ENCODE data around the gene LRPAP1.

Gene LRPAP1

DNA sequence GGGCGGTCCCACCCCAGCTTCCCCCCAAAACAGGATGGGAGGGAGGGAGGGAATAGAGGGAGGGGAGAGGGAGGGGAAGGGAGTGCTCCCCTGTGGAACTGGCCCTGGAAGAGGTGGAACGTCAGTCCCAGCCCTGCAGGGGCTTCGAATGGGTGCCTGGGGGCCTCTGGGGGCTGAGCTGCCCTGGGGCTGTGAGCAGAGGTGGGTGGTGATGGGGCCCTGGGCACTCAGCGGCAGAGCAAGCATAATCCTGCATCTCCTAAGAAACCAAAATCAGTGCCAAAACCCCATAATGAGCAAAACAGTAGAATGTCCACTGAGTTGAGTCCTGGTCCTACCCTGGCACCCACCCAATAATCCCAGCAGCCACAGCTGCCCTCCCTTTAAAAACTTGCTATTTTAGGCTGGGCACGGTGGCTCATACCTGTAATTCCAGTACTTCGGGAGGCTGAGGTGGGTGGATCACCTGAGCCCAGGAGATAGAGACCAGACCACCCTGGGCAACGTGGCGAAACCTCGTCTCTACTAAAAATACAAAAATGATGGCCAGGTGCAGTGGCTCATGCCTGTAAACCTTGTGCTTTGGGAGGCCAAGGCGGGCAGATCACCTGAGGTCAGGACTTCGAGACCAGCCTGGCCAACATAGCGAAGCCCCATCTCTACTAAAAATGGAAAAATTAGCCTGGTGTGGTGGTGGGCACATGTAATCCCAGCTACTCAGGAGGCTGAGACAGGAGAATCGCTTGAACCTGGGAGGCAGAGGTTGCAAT is 58.0 kb downstream of the LRPAP1 start:
- no peaks in the 10 kb centered on the region for H3K27me3 ChIP-seq (replicated peaks; ENCODE audit: control insufficient read depth, insufficient read depth, low read length, poor library complexity, severe bottlenecking)

DNA sequence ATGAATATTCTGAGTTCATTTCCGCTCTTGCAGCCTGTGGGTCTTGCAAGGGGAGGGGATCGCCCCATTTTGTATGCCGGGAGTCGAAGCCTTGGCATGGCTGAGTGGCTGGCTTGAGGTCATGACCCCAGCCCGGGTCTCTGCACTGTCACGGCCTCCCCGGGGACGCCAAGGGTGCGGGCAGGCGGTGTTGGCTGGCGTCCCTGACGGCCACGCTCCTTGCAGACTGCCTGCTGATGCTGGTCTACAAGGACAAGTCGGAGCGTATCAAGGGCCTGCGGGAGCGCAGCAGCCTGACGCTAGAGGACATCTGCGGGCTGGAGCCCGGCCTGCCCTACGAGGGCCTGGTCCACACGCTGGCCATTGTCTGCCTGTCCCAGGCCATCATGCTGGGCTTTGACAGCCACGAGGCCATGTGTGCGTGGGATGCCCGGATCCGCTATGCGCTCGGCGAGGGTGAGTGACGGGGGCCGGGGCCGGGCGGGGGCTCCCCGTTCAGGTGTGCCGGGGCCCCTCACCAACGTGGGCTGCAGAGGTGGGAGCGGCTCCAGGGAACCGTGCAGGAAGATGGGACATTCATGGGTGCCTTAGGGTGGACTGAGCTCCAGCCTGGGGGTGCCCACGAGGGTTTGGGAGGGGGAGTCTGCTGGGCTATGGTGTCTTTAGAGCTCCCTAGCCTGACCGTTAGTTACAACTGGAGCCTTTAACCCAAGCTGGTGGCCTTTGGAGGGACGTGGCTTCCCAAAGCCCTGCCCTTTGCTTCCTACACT is 58.9 kb downstream of the LRPAP1 start:
- no peaks in the 10 kb centered on the region for H3K27me3 ChIP-seq (replicated peaks; ENCODE audit: control insufficient read depth, insufficient read depth, low read length, poor library complexity, severe bottlenecking)
- H3K4me3 ChIP-seq (ENCODE audit: insufficient read depth, low read depth, low read length, poor library complexity, severe bottlenecking) = no peak overlapping the region
- H3K27ac ChIP-seq (ENCODE audit: insufficient read depth, low read length, poor library complexity, severe bottlenecking) = no peak overlapping the region
- DNase-seq = no peak
- no peaks in the 10 kb centered on the region for H3K9me3 ChIP-seq (ENCODE audit: control insufficient read depth, low read length)
- H3K36me3 ChIP-seq (ENCODE audit: control insufficient read depth, insufficient read depth, low read length) = no peaks in the 10 kb centered on the region
- H3K4me1 ChIP-seq (ENCODE audit: control insufficient read depth, insufficient read depth, low read length, poor library complexity, severe bottlenecking) = no peaks in the 10 kb centered on the region

More for the DNA sequence above, 58.0 kb downstream of the LRPAP1 start:
- Histone ChIP-seq H3K27ac (ENCODE audit: insufficient read depth, low read length, poor library complexity, severe bottlenecking) (no peak overlapping the region), H3K4me3 (ENCODE audit: insufficient read depth, low read depth, low read length, poor library complexity, severe bottlenecking) (no peak overlapping the region), H3K4me1 (ENCODE audit: control insufficient read depth, insufficient read depth, low read length, poor library complexity, severe bottlenecking) (no peaks in the 10 kb centered on the region), H3K36me3 (ENCODE audit: control insufficient read depth, insufficient read depth, low read length) (no peaks in the 10 kb centered on the region), H3K9me3 (ENCODE audit: control insufficient read depth, low read length) (no peaks in the 10 kb centered on the region)
- no peak for DNase-seq

DNA sequence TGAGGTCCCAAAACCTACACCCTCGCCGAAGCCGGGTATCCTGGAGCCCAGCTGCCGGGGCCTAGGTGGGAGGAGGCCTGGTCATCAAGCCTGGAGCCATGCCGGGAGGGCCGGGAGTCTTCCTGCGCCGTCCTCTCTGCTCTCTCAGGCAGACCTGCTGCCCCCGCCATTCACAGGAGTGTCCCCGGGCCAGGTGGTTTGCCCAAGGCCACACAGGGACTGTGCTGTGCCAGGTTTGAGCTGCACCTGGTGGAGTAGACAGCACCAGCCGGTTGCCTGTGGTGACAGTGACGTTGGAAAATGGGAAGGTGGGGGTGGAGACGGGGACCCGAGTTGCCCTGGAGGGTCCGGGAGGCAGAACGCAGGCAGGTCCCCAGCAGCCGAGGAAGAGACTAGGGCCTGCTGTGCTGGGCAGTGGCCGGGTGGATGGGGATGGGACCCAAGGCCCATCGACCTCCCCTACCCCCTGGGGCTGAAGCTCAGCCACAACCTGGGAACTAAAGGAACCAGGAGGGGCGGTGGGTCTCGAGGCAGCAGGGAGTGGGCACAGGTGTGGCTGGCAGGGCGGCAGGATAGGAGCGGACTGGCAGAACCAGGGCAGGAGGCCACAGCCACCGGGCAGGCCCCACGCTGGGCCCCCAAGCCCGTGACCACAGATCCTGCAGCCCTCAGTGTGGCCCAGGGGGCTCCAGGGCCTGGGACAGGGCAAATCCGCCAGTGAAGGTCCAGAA is 59.6 kb downstream of the LRPAP1 start:
- no peak overlapping the region for H3K4me3 ChIP-seq (ENCODE audit: insufficient read depth, low read depth, low read length, poor library complexity, severe bottlenecking)
- H3K9me3 ChIP-seq (ENCODE audit: control insufficient read depth, low read length) = no peaks in the 10 kb centered on the region
- no peaks in the 10 kb centered on the region for H3K27me3 ChIP-seq (replicated peaks; ENCODE audit: control insufficient read depth, insufficient read depth, low read length, poor library complexity, severe bottlenecking)

DNA sequence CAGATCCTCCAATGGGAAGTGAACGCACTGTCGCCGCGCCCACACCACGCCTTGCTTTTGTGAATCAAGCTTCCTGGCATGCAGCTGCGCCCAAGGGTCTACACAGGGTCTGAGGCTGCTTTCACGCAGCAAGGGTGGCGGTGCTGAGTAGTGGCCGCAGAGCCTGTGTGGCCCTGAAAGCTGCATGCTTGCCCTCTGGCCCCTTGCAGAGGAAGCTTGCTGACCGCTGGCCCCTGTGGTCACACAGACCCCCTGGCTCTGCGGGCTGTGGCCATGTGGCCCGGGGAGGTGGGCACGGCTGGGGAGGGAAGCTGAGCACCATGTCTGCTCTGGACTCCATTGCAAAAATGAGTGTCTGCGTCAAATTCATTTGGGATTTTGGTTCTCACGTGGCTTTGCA is 60.3 kb downstream of the LRPAP1 start:
- H3K9me3 ChIP-seq (ENCODE audit: control insufficient read depth, low read length) = no peaks in the 10 kb centered on the region
- no peak overlapping the region for H3K4me3 ChIP-seq (ENCODE audit: insufficient read depth, low read depth, low read length, poor library complexity, severe bottlenecking)
- no peak overlapping the region for H3K27ac ChIP-seq (ENCODE audit: insufficient read depth, low read length, poor library complexity, severe bottlenecking)
- H3K27me3 ChIP-seq (replicated peaks; ENCODE audit: control insufficient read depth, insufficient read depth, low read length, poor library complexity, severe bottlenecking) = no peaks in the 10 kb centered on the region
- no peaks in the 10 kb centered on the region for H3K4me1 ChIP-seq (ENCODE audit: control insufficient read depth, insufficient read depth, low read length, poor library complexity, severe bottlenecking)
- no peak for DNase-seq
- H3K36me3 ChIP-seq (ENCODE audit: control insufficient read depth, insufficient read depth, low read length) = no peaks in the 10 kb centered on the region

More for the DNA sequence above, 59.6 kb downstream of the LRPAP1 start:
- no peak for DNase-seq
- Histone ChIP-seq H3K36me3 (ENCODE audit: control insufficient read depth, insufficient read depth, low read length) (no peaks in the 10 kb centered on the region), H3K27ac (ENCODE audit: insufficient read depth, low read length, poor library complexity, severe bottlenecking) (no peak overlapping the region), H3K4me1 (ENCODE audit: control insufficient read depth, insufficient read depth, low read length, poor library complexity, severe bottlenecking) (no peaks in the 10 kb centered on the region)

DNA sequence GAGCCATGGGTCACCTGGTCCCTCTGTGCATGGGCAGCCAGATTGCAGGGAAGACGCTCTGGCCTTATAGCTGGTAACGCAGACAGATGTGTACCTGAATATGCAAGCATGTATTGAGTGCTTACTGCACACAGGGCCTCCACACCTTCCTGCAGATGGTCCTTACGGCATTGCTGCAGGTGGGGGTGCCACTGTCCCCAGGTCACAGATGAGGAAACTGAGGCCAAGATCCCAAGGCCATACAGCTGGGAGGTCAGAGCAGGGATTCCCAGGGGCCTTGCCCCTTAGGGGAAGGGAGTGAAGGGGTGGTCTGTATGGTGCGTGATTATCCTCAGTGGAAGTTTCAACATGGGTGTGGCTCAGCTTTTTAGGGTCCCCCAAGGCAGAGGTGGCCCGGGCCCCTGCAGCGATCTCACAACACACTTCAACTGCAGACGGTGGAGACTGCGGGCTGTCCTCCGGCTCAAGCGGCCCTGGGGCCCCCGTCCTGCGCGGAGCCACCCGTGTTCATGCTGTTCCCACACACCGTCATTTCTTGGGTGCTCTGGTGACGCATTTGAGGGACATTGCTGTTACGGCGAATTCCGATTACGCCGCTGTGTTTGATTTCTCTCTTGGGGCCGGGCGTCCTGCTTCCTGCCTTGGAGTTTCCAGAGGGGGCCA is 61.0 kb downstream of the LRPAP1 start:
- Histone ChIP-seq H3K9me3 (ENCODE audit: control insufficient read depth, low read length) (no peaks in the 10 kb centered on the region), H3K36me3 (ENCODE audit: control insufficient read depth, insufficient read depth, low read length) (no peaks in the 10 kb centered on the region), H3K4me1 (ENCODE audit: control insufficient read depth, insufficient read depth, low read length, poor library complexity, severe bottlenecking) (no peaks in the 10 kb centered on the region), H3K4me3 (ENCODE audit: insufficient read depth, low read depth, low read length, poor library complexity, severe bottlenecking) (no peak overlapping the region), H3K27me3 (replicated peaks; ENCODE audit: control insufficient read depth, insufficient read depth, low read length, poor library complexity, severe bottlenecking) (no peaks in the 10 kb centered on the region), H3K27ac (ENCODE audit: insufficient read depth, low read length, poor library complexity, severe bottlenecking) (no peak overlapping the region)
- DNase-seq = no peak

DNA sequence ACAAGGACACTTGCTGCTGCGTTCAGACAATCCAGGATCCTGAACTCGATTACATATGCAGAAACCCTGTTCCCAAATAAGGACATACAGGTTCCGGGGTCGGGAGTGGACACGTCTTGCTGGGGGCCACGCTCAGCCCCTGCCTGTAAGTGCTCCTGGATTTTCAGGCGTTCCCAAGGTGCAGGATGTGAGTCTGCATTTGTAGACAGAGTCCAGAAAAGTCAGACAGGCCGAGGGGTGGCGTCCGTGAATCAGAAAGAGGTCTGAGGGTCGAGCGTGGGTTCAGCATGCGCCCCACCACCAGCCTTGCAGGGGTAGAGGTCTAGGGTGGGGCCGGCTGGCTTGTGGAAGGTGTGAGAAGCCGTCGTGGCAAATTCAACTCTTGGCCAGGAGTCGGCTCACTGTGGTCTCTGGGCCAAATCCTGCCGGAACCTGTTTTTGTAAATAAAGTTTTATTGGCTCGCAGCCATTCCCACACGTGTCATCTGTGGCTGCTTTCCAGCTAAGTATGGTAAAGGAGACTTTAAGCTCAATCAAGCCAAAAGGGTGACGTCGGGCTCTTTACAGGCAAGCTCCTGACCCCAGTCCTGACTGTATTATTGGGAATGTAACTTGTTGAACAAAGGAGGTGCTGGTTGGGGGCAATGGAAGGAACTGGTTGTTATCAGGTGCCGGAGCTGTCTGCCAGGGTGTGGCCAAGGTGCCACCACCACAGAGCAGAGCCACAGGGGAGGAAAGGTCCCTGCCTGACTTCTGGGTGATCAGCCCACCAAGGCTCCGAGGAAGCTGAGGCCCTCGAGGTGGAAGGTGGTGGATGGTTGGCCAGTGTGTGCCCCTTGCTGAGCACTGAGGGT is 61.8 kb downstream of the LRPAP1 start:
- H3K4me3 ChIP-seq (ENCODE audit: insufficient read depth, low read depth, low read length, poor library complexity, severe bottlenecking) = no peak overlapping the region
- H3K27ac ChIP-seq (ENCODE audit: insufficient read depth, low read length, poor library complexity, severe bottlenecking) = no peak overlapping the region
- no peaks in the 10 kb centered on the region for H3K4me1 ChIP-seq (ENCODE audit: control insufficient read depth, insufficient read depth, low read length, poor library complexity, severe bottlenecking)
- no peak for DNase-seq
- no peaks in the 10 kb centered on the region for H3K9me3 ChIP-seq (ENCODE audit: control insufficient read depth, low read length)
- no peaks in the 10 kb centered on the region for H3K27me3 ChIP-seq (replicated peaks; ENCODE audit: control insufficient read depth, insufficient read depth, low read length, poor library complexity, severe bottlenecking)
- H3K36me3 ChIP-seq (ENCODE audit: control insufficient read depth, insufficient read depth, low read length) = no peaks in the 10 kb centered on the region

DNA sequence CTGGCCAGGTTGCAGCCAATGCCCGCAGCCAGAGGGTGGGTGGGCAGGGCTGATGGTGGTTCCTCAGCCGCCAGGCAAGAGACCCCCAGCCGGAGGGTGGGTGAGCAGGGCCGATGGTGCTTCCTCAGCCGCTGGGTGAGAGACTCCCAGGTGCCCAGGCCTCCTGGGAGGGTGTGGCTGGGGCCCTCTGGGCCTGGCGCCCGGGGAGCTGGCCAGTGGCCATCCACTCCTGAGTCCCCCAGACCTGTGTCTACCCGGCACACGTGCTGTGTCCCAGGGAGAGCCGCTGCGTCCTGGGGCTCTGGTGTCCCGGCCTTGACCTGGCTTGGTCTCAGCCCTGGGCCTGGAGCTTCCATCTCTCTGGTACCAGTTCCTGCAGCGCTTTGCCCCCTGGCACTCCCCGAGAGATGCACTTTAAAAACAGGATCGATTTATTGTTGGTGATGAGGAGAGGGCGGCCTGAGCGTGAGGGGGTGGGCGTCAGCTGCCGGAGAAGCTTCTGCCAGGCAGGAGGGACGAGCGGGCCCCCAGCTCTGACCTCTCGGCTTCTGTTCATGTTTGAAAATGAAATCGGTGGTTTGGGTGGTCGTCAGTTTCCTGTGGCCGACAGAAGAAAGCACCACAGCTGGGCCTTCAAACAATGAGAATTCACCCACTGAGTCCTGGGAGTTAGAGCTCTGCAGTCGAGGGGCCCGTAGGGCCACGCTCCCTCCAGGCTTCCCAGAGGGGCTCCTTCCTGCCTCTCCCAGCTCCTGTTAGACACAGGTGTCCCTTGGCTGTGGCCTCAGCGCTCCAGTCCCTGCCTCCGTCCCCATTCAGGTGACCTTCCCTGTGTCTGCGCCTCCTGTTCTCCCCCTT is 62.6 kb downstream of the LRPAP1 start:
- H3K27ac ChIP-seq (ENCODE audit: insufficient read depth, low read length, poor library complexity, severe bottlenecking) = no peak overlapping the region
- DNase-seq = no peak
- H3K9me3 ChIP-seq (ENCODE audit: control insufficient read depth, low read length) = no peaks in the 10 kb centered on the region
- H3K27me3 ChIP-seq (replicated peaks; ENCODE audit: control insufficient read depth, insufficient read depth, low read length, poor library complexity, severe bottlenecking) = no peaks in the 10 kb centered on the region
- no peaks in the 10 kb centered on the region for H3K36me3 ChIP-seq (ENCODE audit: control insufficient read depth, insufficient read depth, low read length)
- H3K4me3 ChIP-seq (ENCODE audit: insufficient read depth, low read depth, low read length, poor library complexity, severe bottlenecking) = no peak overlapping the region
- no peaks in the 10 kb centered on the region for H3K4me1 ChIP-seq (ENCODE audit: control insufficient read depth, insufficient read depth, low read length, poor library complexity, severe bottlenecking)

DNA sequence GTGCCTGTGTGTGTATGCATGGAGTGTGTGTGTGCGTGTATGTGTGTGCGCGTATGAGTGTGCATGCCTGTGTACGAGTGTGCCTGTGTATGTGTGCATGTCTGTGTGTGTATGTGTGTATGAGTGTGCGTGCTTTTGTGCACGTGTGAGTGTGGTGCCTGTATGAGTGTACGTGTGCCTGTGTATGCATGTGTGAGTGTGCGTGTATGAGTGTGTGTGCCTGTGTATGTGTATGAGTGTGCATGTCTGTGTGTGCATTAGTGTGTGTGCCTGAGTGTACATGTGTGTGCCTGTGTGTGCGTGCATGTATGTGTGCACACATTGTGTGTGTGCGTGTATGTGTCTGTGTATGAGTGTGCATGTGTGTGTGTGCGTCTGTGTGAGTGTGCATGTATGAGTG is 63.4 kb downstream of the LRPAP1 start:
- Histone ChIP-seq H3K36me3 (ENCODE audit: control insufficient read depth, insufficient read depth, low read length) (no peaks in the 10 kb centered on the region), H3K27me3 (replicated peaks; ENCODE audit: control insufficient read depth, insufficient read depth, low read length, poor library complexity, severe bottlenecking) (peaks cover 6% of the 10 kb centered on the region), H3K4me3 (ENCODE audit: insufficient read depth, low read depth, low read length, poor library complexity, severe bottlenecking) (no peak overlapping the region), H3K9me3 (ENCODE audit: control insufficient read depth, low read length) (no peaks in the 10 kb centered on the region), H3K27ac (ENCODE audit: insufficient read depth, low read length, poor library complexity, severe bottlenecking) (no peak overlapping the region), H3K4me1 (ENCODE audit: control insufficient read depth, insufficient read depth, low read length, poor library complexity, severe bottlenecking) (no peaks in the 10 kb centered on the region)
- no peak for DNase-seq

All from effector memory CD4-positive, alpha-beta T cell (primary cell).